Stimulated activated CD8-positive, alpha-beta memory T cell treated with anti-CD3 and anti-CD28 coated beads, Interleukin-4, amount 100 ng/mL, for 1 hour (primary cell): ENCODE results near the gene CREG1.
"Not testable (repeated sequence)": the region's sequence is repeated elsewhere in the genome, so short reads cannot be mapped to it uniquely, and the experiment has no call there.

ENCODE experiments used
- DNase-seq, 2 donors: peaks; one replicate each; pipeline ENCODE4 v3.0.0-alpha.2; 2020; ENCODE audit warnings: low read depth in 2 of 2, low spot score in 1 of 2

Gene CREG1

GRCh38 chr1:167564612-167565270 is 11.2 kb upstream of the CREG1 start:
- DNase-seq, result no peak

- DNase-seq, result no peak
Observed at GRCh38 chr1:167563579-167564246, 10.2 kb upstream of the CREG1 start.

- no peak for DNase-seq
Observed at GRCh38 chr1:167562702-167563101, 9.1 kb upstream of the CREG1 start.

DNA sequence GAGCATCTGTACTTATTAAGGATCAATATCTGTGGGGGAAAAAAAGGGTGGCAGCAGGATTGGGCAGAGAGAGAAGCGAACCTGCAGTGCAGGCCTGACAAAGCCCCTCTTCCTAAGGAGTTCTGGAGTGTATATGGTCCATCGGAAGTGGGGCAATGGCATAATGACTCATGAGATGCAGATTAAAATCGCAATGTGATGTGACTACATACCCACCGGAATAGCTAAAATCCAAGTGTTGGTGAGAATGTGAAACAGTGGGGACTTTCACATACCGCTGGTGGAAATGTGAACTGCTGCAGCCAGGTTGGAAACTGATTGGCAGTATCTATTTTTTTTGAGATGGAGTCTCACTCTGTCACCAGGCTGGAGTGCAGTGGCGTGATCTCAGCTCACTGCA is 8.2 kb upstream of the CREG1 start:
- DNase-seq, result no peak

GRCh38 chr1:167555971-167556714 is 2.6 kb upstream of the CREG1 start:
- peak; percentile 46 to 63 for DNase-seq

DNA sequence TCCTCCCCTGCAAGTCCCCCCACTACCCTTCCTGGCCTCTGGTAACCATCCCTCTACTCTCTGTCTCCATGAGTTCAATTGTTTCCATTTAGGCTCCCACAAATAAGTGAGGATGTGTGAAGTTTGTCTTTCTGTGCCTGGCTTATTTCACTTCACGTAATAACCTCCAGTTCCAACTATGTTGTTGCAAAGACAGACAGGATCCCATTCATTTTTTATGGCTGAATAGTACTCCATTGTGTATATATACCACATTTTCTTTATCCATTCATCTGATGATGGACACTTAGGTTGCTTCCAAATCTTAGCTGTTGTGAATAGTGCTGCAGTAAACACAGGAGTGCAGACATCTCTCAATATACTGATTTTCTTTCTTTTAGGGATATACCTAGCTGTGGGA is 1.5 kb upstream of the CREG1 start:
- not testable (repeated sequence) for DNase-seq

DNA sequence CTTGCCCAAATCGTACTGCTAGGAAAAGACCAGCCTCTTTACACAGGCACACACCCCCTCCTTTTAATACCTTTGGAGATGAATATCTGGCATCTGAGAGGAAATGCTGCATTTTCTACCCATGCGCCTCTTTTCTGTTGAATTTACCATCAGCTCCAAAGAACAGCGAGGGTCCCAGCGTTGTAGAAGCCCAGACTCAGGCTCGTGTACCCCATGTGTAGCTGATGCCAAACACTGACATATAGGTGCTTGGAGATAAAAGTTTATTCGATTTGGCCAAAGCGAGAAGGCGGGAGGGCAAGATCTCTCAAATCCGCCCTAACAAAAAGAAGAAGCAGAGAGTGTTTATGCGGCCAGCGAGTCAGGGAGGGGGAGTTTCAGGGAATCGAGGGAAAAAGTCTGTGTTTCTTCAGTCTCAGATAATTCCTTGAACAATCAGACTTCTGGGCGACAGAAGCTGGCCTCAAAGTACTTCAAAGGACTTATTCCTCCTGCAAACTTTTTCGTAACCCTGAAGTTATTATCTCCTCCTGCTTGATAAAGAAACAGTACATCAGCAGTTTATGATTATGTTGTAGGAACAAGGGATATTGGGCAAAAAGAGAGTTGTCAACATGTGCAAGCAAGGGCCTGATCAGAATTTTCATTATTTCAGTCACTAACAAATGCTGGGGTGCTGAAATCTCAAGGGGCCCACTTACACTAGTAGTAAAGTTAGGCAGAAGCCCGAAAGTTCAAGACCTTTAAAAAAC is 642 bp upstream of the CREG1 start:
- DNase-seq, result no peak

DNA sequence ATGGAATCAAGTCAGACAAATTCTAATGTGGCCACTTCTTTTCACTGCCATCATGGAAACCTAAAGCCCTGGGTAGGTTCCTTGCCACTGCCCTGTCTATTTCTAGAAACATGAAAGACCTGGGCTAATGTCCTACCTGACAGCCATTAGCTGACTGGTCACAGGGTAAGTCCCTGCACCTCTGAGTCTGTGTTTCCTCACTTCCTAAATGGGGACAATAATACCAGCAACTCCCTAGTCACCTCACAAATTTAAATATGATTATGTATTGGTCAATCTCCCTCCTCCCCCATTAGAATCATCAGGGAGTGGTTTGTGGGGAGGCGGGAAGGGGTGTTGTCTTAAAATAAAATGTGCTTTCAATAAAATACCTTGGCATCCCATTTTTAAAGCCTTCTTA is 2.2 kb downstream of the CREG1 start:
- no peak for DNase-seq

DNA sequence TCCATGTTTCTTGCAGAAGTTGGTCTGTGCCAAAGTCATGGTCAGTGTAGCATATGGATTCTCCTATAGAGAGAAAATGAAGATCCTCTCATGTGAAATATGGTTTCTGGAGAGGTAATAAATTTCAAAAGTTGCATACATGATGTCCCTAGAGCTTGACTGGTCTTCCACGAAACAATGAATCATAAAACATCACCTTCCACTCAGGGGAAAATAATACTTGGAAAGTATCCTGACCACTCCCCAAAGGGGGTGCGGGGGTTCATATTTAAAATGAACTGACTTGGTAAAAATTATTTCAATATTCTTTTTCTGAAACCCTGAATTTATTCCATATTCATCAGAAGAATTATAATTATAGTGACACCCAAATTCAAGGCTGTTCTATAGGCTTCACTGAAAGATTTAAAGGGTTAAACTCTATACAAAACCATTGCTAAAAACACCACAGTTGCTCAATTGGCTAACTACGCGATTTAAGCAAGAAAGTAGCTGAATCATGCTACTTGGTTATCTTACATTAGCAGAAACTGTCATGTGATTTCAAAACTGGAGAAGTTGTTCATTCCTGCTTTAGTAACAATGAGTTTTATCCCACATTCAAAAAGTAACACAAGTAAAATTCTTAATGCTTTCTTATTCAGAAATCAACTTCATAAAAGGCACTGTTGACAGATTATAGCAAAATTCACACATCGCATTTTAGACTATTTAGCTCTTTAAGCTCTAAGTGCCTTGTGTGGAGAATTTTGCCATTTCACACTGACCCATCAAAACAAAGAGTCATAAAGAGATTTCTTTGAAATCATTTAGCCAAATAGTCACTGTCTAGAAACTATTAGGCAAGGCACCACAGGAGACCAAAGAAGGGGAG is 5.3 kb downstream of the CREG1 start:
- DNase-seq, result no peak

- no peak for DNase-seq
Observed at GRCh38 chr1:167546935-167547334, 6.6 kb downstream of the CREG1 start.

GRCh38 chr1:167545349-167545748 is 8.2 kb downstream of the CREG1 start:
- DNase-seq, result no peak

DNA sequence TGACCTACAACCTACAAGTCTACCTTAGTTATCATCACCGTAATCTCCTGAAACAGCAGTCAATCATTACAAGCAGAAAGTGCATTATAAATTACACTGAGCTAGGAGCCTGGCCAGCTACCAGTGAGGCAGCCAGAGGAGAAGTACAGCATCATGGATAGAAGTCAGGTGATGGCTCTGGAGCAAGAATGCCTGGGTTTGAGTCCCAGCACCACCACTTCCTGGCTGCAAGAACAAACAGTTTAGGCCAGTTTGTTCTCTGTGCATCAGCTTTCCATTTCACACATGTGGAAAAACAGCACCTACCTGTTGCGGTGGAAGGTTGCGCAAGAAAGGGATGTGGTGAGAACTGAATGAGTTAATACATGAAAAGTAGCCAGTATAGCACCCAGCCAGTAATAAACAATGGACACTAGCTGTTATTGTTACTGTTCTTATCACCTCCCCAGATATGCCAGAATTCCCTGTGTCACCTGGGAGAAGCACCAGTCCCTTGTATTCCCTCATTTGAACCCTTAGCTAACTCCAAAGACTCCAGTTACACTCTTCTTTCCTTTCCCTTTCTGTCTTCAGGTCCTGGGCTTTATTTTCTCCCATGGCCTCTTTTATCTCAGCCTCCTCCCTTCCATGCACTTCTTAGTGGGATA is 9.0 kb downstream of the CREG1 start:
- no peak for DNase-seq

- DNase-seq, result no peak
Observed at GRCh38 chr1:167543199-167543990, 10.2 kb downstream of the CREG1 start.

- no peak for DNase-seq
Observed at GRCh38 chr1:167542109-167543032, 11.2 kb downstream of the CREG1 start.

- no peak for DNase-seq
Observed at GRCh38 chr1:167541610-167542009, 12.0 kb downstream of the CREG1 start.

GRCh38 chr1:167541003-167541402 is 12.6 kb downstream of the CREG1 start:
- no peak for DNase-seq

- no peak for DNase-seq
Observed at GRCh38 chr1:167538657-167539056, 14.9 kb downstream of the CREG1 start.

DNA sequence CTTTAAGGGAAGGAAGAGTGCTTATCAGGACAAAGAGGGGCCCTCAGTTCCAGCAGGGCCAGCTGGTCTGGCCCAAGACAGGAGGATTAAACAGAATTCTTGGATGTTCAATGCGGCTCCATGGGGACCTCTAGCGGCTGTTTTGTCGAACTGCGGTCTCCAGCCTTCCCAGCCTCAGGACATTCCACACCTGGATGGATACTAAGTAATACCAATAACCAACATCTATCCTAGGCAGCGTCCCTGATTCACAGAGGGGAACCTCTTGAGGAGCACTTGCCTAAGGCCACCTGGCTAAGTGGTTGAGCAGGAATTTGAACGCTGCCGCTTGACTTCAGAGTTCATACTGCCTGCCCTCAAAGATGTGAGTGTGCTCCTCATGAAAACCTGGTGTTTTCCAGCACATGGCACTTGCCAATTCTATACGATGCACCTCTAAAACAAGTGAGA is 19.7 kb downstream of the CREG1 start:
- peak in 1 of 2 donors; percentile 39 for DNase-seq
